ENCODE results near the gene PDCL3. TPM values are rescaled to one million over a fixed set of nuclear protein-coding genes. Genes with fewer than 3 reads are reported as not detected.
A peak's percentile ranks its signal among the peaks of the same experiment; 100 is the strongest.

The PDCL3 gene
- total RNA-seq, 4 donors from 2014 or later = 20.8 to 22.9 (median 21.7) TPM

DNA sequence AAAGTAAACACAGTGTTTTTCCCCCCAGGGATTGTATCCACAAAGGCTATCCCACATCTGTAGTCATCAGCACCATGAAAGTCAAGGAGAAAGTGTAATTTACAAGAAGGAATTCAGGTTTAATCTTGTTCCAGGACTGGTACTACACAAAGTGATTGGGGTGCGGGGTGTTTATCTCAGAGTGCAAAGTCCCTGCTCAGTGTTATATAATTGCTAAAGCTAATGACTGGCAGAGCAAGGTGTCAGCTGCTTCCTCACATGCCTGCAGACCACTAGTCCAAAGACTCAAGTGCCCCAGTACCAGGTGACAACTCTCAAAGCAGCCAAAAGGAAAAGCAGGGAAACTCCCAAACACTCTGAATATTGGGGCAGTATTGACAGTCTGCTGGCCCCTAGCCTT, 40.4 kb upstream of the PDCL3 start:
- no peaks in the 10 kb centered on the region for H3K4me1 ChIP-seq
- no peak overlapping the region for H3K27ac ChIP-seq
- no peak overlapping the region for H3K4me3 ChIP-seq
- 55% methylated on average over 1 of the region's 1 CpG for WGBS
- no peaks in the 10 kb centered on the region for H3K9me3 ChIP-seq
- no peak for TF ChIP-seq CTCF (IDR thresholded peaks at IDR 0.05)
- TF ChIP-seq POLR2A (IDR thresholded peaks at IDR 0.05) = no peak
- TF ChIP-seq EP300 (IDR thresholded peaks at IDR 0.05) = no peak
- no peak for TF ChIP-seq POLR2AphosphoS5 (IDR thresholded peaks at IDR 0.05)
- DNase-seq (ENCODE audit: low spot score in 2 of 2) = no peak
- no peaks in the 10 kb centered on the region for H3K27me3 ChIP-seq
- H3K36me3 ChIP-seq = no peaks in the 10 kb centered on the region

DNA sequence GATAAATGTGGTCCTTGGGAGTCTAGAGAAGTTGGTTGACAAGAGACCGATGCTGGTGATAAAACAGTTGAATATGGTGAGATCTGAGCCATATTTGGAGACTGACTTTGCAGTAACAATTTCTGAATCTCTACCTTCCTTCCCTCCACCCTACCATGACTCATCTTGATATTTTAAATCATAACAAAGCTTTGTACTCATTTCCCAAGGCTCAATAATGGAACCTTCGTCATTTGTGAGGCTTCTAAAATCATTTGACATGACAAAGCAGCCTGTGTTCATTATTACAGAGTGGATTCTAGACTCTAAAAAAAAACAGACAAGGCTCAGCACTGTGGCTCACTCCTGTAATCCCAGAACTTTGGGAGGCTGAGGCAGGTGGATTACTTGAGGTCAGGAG, 38.5 kb upstream of the PDCL3 start:
- 77% methylated on average over 2 of the region's 2 CpGs for WGBS
- no peak overlapping the region for H3K4me3 ChIP-seq

DNA sequence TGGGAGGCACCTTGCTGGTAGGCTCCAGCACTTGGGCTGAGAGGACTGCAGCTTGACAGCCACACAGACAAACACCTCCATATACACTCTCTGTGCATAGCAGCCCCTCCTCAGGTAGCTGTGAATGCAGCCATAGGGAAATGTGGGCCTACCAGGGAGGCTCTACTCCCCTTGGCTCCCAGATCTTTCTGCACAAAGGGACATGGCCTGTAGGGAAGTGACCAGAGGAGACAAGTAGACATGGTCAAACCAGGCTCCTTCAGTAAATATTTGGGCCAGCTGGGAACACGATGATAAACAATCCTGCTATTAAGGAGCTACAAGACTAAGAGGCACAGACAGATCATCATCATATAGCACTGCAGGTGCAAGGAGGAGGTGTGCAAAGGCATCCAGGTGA, 35.9 kb upstream of the PDCL3 start:
- no peak for DNase-seq (ENCODE audit: low spot score in 2 of 2)
- no peak overlapping the region for H3K4me3 ChIP-seq
- H3K9me3 ChIP-seq = no peaks in the 10 kb centered on the region
- TF ChIP-seq CTCF (IDR thresholded peaks at IDR 0.05) = no peak
- TF ChIP-seq POLR2AphosphoS5 (IDR thresholded peaks at IDR 0.05) = no peak
- no peaks in the 10 kb centered on the region for H3K4me1 ChIP-seq
- no peak overlapping the region for H3K27ac ChIP-seq
- no peaks in the 10 kb centered on the region for H3K36me3 ChIP-seq
- H3K27me3 ChIP-seq = no peaks in the 10 kb centered on the region
- WGBS = 0% methylated on average over 1 of the region's 1 CpG

More for the DNA sequence above, 38.5 kb upstream of the PDCL3 start:
- DNase-seq (ENCODE audit: low spot score in 2 of 2) = no peak
- no peak for TF ChIP-seq CTCF (IDR thresholded peaks at IDR 0.05)
- TF ChIP-seq EP300 (IDR thresholded peaks at IDR 0.05) = no peak
- no peak for TF ChIP-seq POLR2A (IDR thresholded peaks at IDR 0.05)
- no peak for TF ChIP-seq POLR2AphosphoS5 (IDR thresholded peaks at IDR 0.05)
- Histone ChIP-seq H3K36me3 (no peaks in the 10 kb centered on the region), H3K27me3 (no peaks in the 10 kb centered on the region), H3K9me3 (no peaks in the 10 kb centered on the region), H3K4me1 (no peaks in the 10 kb centered on the region), H3K27ac (no peak overlapping the region)

GRCh38 chr2:100527440-100528015, 35.3 kb upstream of the PDCL3 start:
- DNase-seq (ENCODE audit: low spot score in 2 of 2) = peak in 1 of 2 donors; percentile 38
- TF ChIP-seq EP300 (IDR thresholded peaks at IDR 0.05) (no peak), POLR2AphosphoS5 (IDR thresholded peaks at IDR 0.05) (no peak), POLR2A (IDR thresholded peaks at IDR 0.05) (no peak), CTCF (IDR thresholded peaks at IDR 0.05) (no peak)
- no peaks in the 10 kb centered on the region for H3K4me1 ChIP-seq
- H3K27me3 ChIP-seq = no peaks in the 10 kb centered on the region
- no peak overlapping the region for H3K27ac ChIP-seq
- H3K4me3 ChIP-seq = no peak overlapping the region
- H3K9me3 ChIP-seq = no peaks in the 10 kb centered on the region
- H3K36me3 ChIP-seq = no peaks in the 10 kb centered on the region
- 62% methylated on average over 7 of the region's 7 CpGs for WGBS

- no peak overlapping the region for H3K4me3 ChIP-seq
- 86% methylated on average over 8 of the region's 8 CpGs for WGBS
- no peak for DNase-seq (ENCODE audit: low spot score in 2 of 2)
- no peaks in the 10 kb centered on the region for H3K36me3 ChIP-seq
- no peaks in the 10 kb centered on the region for H3K9me3 ChIP-seq
- no peak overlapping the region for H3K27ac ChIP-seq
- TF ChIP-seq EP300 (IDR thresholded peaks at IDR 0.05) = no peak
- TF ChIP-seq POLR2A (IDR thresholded peaks at IDR 0.05) = no peak
- TF ChIP-seq CTCF (IDR thresholded peaks at IDR 0.05) = no peak
- TF ChIP-seq POLR2AphosphoS5 (IDR thresholded peaks at IDR 0.05) = no peak
- H3K4me1 ChIP-seq = no peaks in the 10 kb centered on the region
- no peaks in the 10 kb centered on the region for H3K27me3 ChIP-seq
Observed at GRCh38 chr2:100529176-100529575, 33.6 kb upstream of the PDCL3 start.
